Measurements from ENCODE around the gene EDDM13. TPM values are rescaled to one million over a fixed set of nuclear protein-coding genes. Genes with fewer than 3 reads are reported as not detected.
"Not testable (repeated sequence)": the region's sequence is repeated elsewhere in the genome, so short reads cannot be mapped to it uniquely, and the experiment has no call there.

The EDDM13 gene
- total RNA-seq, 1 experiment from 2014 or later: not detected

GRCh38 chr19:56245121-56245740 lies 27.3 kb upstream of the EDDM13 start:
- no peak overlapping the region for H3K4me2 ChIP-seq (ENCODE audit: low read length)
- peak; percentile 37 for DNase-seq
- no peaks in the 10 kb centered on the region for H3K79me2 ChIP-seq (ENCODE audit: low read length)
- H3K9me2 ChIP-seq (replicated peaks; ENCODE audit: low read length): no peaks in the 10 kb centered on the region
- no peak overlapping the region for H2AFZ ChIP-seq (ENCODE audit: low read length)
- TF ChIP-seq EZH2phosphoT487 (IDR thresholded peaks at IDR 0.05; ENCODE audit: borderline replicate concordance, low read length) (no peak), EZH2 (IDR thresholded peaks at IDR 0.05; ENCODE audit: low read length, unreplicated experiment) (no peak)
- TF ChIP-seq, protein P1, sequence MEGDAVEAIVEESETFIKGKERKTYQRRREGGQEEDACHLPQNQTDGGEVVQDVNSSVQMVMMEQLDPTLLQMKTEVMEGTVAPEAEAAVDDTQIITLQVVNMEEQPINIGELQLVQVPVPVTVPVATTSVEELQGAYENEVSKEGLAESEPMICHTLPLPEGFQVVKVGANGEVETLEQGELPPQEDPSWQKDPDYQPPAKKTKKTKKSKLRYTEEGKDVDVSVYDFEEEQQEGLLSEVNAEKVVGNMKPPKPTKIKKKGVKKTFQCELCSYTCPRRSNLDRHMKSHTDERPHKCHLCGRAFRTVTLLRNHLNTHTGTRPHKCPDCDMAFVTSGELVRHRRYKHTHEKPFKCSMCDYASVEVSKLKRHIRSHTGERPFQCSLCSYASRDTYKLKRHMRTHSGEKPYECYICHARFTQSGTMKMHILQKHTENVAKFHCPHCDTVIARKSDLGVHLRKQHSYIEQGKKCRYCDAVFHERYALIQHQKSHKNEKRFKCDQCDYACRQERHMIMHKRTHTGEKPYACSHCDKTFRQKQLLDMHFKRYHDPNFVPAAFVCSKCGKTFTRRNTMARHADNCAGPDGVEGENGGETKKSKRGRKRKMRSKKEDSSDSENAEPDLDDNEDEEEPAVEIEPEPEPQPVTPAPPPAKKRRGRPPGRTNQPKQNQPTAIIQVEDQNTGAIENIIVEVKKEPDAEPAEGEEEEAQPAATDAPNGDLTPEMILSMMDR (conservative IDR thresholded peaks at IDR 0.05; ENCODE audit: low read depth, low read length): no peak
- no peaks in the 10 kb centered on the region for H3K27me3 ChIP-seq (ENCODE audit: low read length)
- ATAC-seq: no peak
- H3K4me1 ChIP-seq (ENCODE audit: insufficient read depth, low read length): no peaks in the 10 kb centered on the region
- intact Hi-C loops (cut with micrococcal nuclease): no loop called here
- POLR2A ChIA-PET (ENCODE audit: unreplicated experiment): no interaction called here
- no peak overlapping the region for H3K9ac ChIP-seq (ENCODE audit: low read length)
- no peak overlapping the region for H3K4me3 ChIP-seq (ENCODE audit: low read length)
- CTCF ChIA-PET: no interaction called here
- H3K36me3 ChIP-seq (ENCODE audit: low read depth, low read length): no peaks in the 10 kb centered on the region
- H3K27ac ChIP-seq (ENCODE audit: low read length): no peak overlapping the region
- H4K20me1 ChIP-seq (ENCODE audit: low read length): no peaks in the 10 kb centered on the region
- no TSS peak for BruUV-seq (replicated peaks)
- H3F3A ChIP-seq (ENCODE audit: low read length, unreplicated experiment): no peaks in the 10 kb centered on the region
- no peaks in the 10 kb centered on the region for H3K9me3 ChIP-seq (ENCODE audit: low read length)

DNA sequence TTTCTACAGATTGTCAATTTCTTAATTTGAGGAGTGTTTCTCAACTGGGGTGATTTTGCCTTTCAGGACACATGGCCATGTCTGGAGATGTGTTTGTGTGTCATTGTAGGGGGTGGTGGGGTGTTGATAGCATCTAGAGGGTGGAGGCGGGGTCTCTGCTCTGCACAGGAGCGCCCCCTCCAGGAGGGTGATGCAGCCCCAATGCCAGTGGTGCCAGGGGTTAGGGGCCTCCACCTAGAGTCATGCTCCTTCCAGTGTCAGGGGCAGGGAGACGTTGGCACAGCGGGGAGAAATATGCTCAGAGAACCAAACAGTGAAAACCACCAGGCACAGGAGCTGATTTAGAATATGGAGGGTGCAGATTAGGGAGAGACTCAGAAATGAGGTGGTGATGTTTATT lies 26.8 kb upstream of the EDDM13 start:
- intact Hi-C loops (cut with micrococcal nuclease); H3K27ac ChIP-seq (ENCODE audit: low read length); POLR2A ChIA-PET (ENCODE audit: unreplicated experiment); H3K9me3 ChIP-seq (ENCODE audit: low read length); H2AFZ ChIP-seq (ENCODE audit: low read length); H3K9ac ChIP-seq (ENCODE audit: low read length); H3K4me2 ChIP-seq (ENCODE audit: low read length); H3K27me3 ChIP-seq (ENCODE audit: low read length); H3K4me3 ChIP-seq (ENCODE audit: low read length); CTCF ChIA-PET; H3K4me1 ChIP-seq (ENCODE audit: insufficient read depth, low read length); H3K36me3 ChIP-seq (ENCODE audit: low read depth, low read length); H3K79me2 ChIP-seq (ENCODE audit: low read length); H4K20me1 ChIP-seq (ENCODE audit: low read length); H3K9me2 ChIP-seq (replicated peaks; ENCODE audit: low read length); DNase-seq; H3F3A ChIP-seq (ENCODE audit: low read length, unreplicated experiment); ATAC-seq; BruUV-seq (replicated peaks): not testable (repeated sequence)

GRCh38 chr19:56248736-56249338 lies 23.7 kb upstream of the EDDM13 start:
- CTCF ChIA-PET; H3K9me2 ChIP-seq (replicated peaks; ENCODE audit: low read length); ATAC-seq; DNase-seq; H3K27me3 ChIP-seq (ENCODE audit: low read length); H3K9ac ChIP-seq (ENCODE audit: low read length); H3K4me3 ChIP-seq (ENCODE audit: low read length); H4K20me1 ChIP-seq (ENCODE audit: low read length); H3K36me3 ChIP-seq (ENCODE audit: low read depth, low read length); H3K79me2 ChIP-seq (ENCODE audit: low read length); BruUV-seq (replicated peaks); H3K9me3 ChIP-seq (ENCODE audit: low read length); H3K4me1 ChIP-seq (ENCODE audit: insufficient read depth, low read length); POLR2A ChIA-PET (ENCODE audit: unreplicated experiment); H3F3A ChIP-seq (ENCODE audit: low read length, unreplicated experiment); H2AFZ ChIP-seq (ENCODE audit: low read length); intact Hi-C loops (cut with micrococcal nuclease); H3K4me2 ChIP-seq (ENCODE audit: low read length); H3K27ac ChIP-seq (ENCODE audit: low read length): not testable (repeated sequence)
